Activated T-cell treated with anti-CD3 and anti-CD28 coated beads for 1 hour (primary cell): Measurements from ENCODE around the gene GNG7.
A peak's percentile ranks its signal among the peaks of the same experiment; 100 is the strongest.
"Not testable (repeated sequence)": the region's sequence is repeated elsewhere in the genome, so short reads cannot be mapped to it uniquely, and the experiment has no call there.

Experiments
- DNase-seq: peaks from one replicate; pipeline ENCODE4 v3.0.0-alpha.2; 2020; ENCODE audit warnings: low read depth

The GNG7 gene

DNA sequence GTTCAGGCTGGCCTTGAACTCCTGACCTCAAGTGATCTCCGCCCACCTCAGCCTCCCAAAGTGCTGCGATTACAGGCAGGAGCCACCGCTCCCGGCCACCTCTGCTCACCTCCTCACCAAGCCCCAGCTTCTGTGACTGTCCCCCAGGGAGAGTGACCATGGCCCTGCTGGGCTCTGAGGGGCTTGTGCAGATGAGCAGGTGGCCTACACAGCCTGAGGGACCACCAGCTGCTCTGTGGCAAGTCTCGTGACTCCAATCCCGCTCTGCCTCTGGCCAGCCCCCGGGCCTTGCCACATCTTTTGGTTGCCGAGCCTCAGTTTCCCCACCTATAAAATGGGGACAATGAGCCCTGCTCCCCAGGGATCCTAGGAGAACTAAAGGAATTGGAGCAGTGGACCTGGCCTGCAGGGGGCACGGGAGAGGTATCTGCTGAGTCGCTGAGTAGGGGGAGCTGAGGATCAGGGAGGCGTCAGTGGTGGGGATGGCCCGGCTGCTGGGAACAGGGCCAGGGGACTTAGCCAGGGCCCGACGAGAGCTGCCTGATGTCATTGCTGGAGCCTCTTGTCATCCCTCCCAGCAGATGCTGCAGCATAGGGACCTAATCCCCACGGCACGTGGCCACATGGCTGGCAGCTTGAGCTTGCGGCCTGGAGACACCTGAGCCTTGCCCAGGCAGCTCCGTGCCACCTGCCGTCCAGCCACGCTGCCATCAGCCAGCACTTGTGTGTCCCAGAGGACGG lies 151.9 kb downstream of the GNG7 start:
- DNase-seq = no peak

GRCh38 chr19:2549701-2550191 lies 152.7 kb downstream of the GNG7 start:
- no peak for DNase-seq

DNA sequence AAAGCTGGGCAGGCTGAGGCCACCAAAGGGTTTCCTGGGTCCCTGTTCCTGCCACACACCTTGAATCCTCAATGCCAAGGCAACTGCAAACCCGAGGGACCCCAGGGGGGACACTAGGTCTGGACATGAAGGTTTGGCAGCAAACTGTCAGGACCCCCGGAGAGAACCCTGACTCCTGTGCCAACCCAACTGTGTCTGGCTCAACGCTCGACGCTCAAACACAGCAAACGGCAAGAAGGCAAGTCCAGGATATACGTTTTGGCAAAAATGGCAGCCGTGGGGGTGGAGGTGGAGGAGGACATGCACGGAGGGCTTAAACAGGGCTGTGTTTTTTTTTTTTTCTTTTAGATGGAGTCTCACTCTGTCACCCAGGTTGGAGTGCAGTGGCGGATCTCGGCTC lies 153.5 kb downstream of the GNG7 start:
- no peak for DNase-seq

DNA sequence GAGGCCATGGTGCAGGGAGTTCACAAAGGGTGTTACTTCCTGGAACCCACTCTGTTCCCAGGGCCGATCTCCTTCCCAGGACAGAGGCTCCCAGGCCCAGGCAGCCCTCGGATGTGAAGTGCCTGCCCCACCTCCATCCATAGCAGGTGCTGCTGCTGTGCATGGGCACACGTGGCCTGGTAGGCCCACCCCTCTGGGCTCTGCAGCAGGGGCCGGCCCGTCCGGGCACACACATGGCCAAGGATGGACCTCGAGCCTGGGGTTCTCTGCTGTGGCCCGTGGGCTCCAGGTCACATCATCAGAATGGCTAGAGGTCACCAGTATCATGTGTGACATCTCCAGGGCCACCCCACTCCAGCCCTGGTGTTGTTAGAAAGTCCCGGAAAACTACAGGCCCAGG lies 154.8 kb downstream of the GNG7 start:
- no peak for DNase-seq

DNA sequence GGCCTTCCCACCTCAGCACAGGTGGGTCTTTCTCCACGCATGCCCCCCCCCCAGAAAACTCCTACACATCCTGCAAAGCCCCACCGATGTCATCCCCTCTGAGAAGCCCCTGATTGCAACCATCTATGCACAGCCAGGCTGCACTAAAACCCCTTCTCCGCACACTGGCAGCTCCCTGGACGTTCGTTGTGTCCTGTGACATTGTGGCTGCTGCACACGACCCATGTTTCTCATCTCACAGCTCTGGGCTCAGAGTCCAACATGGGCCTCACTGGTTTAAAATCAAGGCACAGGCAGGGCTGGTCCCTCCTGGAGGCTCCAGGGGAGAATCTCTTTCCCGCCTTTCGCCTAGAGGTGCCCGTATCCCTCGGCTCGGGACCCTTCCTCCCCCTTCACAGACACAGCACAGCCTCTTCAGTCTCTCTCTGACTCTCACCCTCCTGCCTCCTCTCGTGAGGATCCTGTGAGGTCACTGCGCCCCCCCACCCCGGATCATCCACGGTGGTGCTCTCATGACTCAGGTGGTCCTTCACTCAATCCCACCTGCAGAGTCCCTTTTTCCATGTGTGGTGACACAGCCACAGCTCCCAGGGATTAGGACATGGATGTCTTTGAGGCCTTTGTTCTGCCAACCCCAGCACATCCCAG lies 155.3 kb downstream of the GNG7 start:
- no peak for DNase-seq

GRCh38 chr19:2546128-2547032 lies 156.1 kb downstream of the GNG7 start:
- no peak for DNase-seq

DNA sequence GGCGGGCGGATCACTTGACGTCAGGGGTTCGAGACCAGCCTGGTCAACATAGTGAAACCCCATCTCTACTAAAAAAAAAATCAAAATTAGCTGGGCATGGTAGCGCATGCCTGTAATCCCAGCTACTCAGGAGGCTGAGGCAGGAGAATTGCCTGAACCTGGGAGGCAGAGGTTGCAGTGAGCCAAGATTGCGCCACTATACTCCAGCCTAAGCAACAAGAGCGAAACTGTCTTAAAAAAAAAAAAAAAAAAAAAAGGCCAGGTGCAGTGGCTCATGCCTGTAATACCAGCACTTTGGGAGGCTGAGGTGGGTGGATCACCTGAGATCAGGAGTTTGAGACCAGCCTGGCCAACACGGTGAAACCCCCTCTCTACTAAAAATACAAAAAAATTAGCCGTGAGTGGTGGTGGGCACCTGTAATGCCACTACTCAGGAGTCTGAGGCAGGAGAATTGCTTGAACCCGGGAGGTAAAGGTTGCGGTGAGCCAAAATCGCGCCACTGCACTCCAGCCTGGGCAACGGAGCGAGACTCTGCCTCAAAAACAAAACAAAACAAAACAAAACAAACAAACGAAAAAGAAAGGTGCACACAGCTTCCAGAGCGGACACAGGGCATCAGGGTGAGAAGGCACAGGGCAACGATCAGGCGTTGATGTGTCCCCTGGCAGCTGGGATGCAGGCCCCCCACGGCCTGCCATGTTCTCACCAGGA lies 156.9 kb downstream of the GNG7 start:
- DNase-seq = not testable (repeated sequence)

DNA sequence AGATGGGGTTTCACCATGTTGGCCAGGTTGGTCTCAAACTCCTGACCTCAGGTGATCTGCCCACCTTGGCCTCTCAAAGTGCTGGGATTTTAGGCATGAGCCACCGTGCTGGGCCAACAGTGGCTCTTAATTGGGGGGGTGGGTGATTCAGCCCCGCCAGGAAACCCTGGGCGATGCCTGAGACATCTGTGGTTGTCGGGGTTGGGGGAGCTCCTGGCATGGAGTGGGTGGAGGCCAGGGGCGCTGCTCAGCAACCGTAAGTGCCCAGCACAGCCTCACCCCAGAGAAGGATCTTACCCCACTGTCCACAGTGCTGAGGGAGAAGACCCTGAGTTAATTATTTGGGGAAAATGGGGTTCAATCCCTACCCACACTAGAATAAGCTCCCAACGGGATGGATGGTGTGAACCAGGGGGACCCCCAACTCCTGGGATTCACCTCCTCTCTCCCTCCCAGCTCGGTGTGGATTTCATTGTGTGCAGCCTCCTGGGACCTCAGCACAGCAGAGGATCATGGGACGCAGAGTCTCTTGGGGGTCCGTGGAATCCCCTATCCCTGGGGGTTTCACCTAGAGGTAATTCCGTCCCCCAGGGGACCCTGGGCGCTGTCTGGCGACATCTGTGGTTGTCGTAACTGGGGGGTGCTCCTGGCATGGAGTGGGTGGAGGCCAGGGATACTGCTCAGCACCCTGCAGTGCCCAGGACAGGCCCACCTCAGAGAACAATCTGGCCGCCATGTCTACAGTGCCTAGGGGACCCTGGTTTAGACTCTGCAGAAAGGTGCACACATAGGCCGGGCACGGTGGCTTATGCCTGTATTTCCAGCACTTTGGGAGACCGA lies 157.7 kb downstream of the GNG7 start:
- no peak for DNase-seq

DNA sequence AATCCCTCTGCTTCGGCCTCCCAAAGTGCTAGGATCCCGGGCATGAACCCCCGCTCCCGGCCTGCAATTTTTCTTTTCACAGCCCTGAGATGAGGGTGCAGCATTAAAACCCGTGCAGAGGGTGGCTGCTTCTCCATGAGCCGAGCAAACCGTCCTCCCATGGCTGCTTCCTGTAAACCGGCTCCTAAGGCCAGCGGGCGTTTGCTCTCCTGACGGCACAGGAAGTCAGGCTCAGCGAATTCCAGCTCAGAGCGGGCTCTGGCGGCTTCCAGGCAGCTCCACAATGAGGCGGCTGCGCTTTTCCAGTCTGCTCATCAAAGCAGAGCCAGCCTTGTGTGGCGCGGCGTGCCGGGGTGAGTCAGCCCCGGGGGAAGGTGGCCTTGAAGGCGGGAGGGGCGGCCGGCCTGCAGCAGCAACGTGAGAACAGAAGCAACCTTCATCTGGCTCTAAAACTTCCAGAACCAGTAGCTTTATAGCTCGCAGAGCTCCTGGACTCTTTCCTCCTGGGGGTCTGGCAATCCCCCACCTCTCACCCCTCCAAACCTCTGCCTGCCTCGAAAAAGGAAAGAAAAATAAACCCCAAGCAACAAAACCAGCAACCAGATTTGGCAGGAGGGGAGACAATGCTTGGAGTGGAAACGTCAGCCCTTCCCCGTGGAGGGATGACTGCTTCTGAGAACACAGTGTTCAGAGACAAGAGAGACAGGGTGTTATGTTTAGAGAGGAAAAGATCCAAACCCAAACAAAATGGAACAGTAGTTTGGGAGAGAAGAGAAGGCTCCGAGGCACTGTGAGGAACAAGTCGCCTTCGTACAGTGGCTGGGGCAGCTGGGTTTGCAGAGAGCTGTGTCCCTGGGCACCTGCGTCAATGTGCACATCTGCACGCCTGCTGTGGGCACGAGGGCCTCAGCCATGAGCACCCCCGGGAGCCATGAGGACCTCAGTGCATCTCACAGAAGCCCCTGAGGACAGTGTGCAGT lies 158.7 kb downstream of the GNG7 start:
- DNase-seq = peak; percentile 58

DNA sequence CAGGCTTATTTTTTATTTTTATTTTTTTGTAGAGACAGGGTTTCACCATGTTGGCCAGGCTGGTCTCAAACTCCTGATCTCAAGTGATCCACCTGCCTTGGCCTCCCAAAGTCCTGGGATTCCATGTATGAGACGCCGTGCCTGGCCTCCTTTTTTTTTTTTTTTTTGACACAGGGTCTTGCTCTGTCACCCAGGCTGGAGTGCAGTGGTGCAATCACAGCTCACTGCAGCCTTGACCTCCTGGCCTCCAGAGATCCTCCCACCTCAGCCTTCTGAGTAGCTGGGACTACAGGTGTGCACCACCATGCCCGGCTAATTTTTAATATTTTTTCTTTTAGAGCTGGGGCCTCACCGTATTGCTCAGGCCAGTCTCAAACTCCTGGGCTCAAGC lies 159.4 kb downstream of the GNG7 start:
- not testable (repeated sequence) for DNase-seq

DNA sequence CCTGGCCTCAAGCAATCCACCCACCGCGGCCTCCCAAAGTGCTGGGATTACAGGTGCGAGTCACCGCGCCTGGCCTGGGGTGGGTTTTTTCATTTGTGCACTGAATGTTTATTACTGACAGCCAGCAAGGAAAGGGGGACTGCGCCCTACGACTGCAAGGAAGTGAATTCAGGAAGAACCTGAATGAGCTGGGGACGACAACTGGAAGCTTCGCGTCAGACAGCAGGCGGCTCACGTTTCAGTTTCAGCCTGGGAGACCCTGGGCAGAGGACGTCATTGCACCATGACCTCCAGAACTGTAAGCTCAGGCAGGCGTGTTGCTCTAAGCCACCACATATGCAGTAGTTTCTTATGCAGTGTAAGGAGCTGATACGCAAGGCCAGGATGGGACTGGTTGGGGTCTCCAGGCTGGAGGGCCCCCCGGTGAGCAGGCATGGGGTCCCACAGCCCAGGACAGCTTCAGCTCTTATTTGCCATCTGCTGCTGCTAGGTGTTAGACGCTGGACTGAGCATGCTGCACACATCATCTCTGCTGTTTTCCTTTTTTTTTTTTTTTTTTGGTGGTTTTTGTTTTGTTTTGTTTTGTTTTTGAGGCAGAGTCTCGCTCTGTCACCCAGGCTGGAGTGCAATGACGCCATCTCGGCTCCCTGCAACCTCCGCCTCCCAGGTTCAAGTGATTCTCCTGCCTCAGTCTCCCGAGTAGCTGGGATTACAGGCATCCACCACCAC lies 160.0 kb downstream of the GNG7 start:
- no peak for DNase-seq

GRCh38 chr19:2540646-2541454 lies 161.6 kb downstream of the GNG7 start:
- DNase-seq = no peak

GRCh38 chr19:2540251-2540645 lies 162.2 kb downstream of the GNG7 start:
- DNase-seq = no peak

- DNase-seq = no peak
These were observed 164.3 kb downstream of the GNG7 start for GRCh38 chr19:2538096-2538757.

DNA sequence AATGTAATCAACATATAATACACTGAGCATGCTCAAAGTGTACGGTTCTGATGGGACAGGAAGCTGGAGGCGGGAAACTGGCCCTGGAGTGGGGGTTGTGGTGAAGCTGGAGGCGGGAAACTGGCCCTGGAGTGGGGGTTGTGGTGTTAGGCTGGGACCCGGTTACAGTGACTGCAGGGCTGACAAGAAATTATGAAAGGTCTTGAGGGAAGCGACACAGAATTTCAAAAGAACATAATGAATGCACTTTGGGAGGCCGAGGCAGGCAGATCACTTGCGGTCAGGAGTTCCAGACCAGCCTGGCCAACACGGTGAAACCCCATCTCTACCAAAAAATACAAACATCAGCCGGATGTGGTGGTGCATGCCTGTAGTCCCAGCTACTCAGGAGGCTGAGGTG lies 164.9 kb downstream of the GNG7 start:
- DNase-seq = not testable (repeated sequence)

DNA sequence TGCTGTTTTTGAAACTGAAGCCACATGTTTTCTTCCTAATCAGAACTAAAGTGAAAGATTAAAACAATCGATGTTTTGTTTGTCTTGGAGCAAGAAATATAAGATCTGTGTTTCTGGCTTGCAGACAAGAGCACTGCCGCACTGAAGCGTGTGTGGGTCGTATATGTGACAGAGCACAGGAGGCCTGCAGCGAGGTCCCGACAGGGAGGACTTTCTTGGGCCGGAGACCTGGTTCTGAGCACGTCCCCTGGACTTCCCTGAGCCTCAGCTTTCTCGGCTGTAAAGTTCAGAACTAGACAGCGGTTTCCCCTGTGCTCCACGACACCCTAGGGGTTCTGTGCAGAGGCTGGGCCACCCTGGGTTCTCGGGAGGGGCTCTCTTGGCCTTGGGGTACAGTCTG lies 166.0 kb downstream of the GNG7 start:
- DNase-seq = no peak

GRCh38 chr19:2534423-2535013 lies 168.0 kb downstream of the GNG7 start:
- DNase-seq = no peak
